HepG2 (cell line): ENCODE data around the gene CNNM2. TPM values are rescaled to one million over a fixed set of nuclear protein-coding genes. Genes with fewer than 3 reads are reported as not detected.

Experiments
- DR1 ChIP-seq: sonication (generic); formaldehyde crosslinking; IDR thresholded peaks from 2 replicates; pipeline ENCODE4 v1.8.0; 2021; ENCODE audit warnings: mild to moderate bottlenecking, missing genetic modification reagents, inconsistent platforms
- FOSL2 ChIP-seq: sonication (generic); formaldehyde crosslinking; IDR thresholded peaks from 2 replicates; pipeline ENCODE4 v1.4.0; 2020; ENCODE audit warnings: missing genetic modification reagents
- GLI4 ChIP-seq: sonication (generic); formaldehyde crosslinking; IDR thresholded peaks from 2 replicates; pipeline ENCODE4 v1.5.1; 2020; ENCODE audit warnings: missing genetic modification reagents, mild to moderate bottlenecking, moderate library complexity, borderline replicate concordance
- HDAC2 ChIP-seq: sonication (generic); formaldehyde crosslinking; IDR thresholded peaks from 2 replicates; pipeline ENCODE4 v1.4.0; 2020; ENCODE audit warnings: missing genetic modification reagents
- MAX ChIP-seq: IDR thresholded peaks from 2 replicates; pipeline ENCODE4 v1.6.1; 2012; ENCODE audit warnings: inconsistent platforms
- MTF1 ChIP-seq: sonication (generic); formaldehyde crosslinking; IDR thresholded peaks from 2 replicates; pipeline ENCODE4 v1.5.0; 2020; ENCODE audit warnings: missing genetic modification reagents
- MXD4 ChIP-seq: IDR thresholded peaks from 2 replicates; pipeline ENCODE4 v1.6.1; 2016; ENCODE audit warnings: mild to moderate bottlenecking, missing biosample characterization, missing genetic modification reagents
- NR2F1 ChIP-seq, 2 experiments: fragments of 450-650 bp in 1 of 2; formaldehyde crosslinking in 1 of 2; IDR thresholded peaks; 2 replicates each; pipeline versions ENCODE4 v1.5.0 to v1.6.1; 2016 to 2020; ENCODE audit warnings: mild to moderate bottlenecking in 1 of 2, missing compliant biosample characterization in 1 of 2, missing genetic modification reagents in 1 of 2, moderate library complexity in 1 of 2
- PCBP2 ChIP-seq: fragments of 200-400 bp; formaldehyde crosslinking; optimal IDR thresholded peaks from 2 replicates; pipeline ENCODE3; 2018; ENCODE audit warnings: low read length, low read depth; ENCODE audit not compliant: poor library complexity, severe bottlenecking
- RAD21 ChIP-seq: fragments of 450-650 bp; formaldehyde crosslinking; IDR thresholded peaks from 2 replicates; pipeline ENCODE4 v1.5.0; 2020; ENCODE audit warnings: mild to moderate bottlenecking
- ZBTB42 ChIP-seq: sonication (generic); formaldehyde crosslinking; IDR thresholded peaks from 2 replicates; pipeline ENCODE4 v1.5.0; 2020; ENCODE audit warnings: mild to moderate bottlenecking, missing genetic modification reagents
- ZBTB7B ChIP-seq: sonication (generic); formaldehyde crosslinking; IDR thresholded peaks from 2 replicates; pipeline ENCODE4 v1.4.0; 2020; ENCODE audit warnings: missing genetic modification reagents
- ZKSCAN8 ChIP-seq: IDR thresholded peaks from 2 replicates; pipeline ENCODE4 v1.6.1; 2016; ENCODE audit warnings: borderline replicate concordance, missing genetic modification reagents, missing compliant biosample characterization
- ZNF276 ChIP-seq: sonication (generic); formaldehyde crosslinking; IDR thresholded peaks from 2 replicates; pipeline ENCODE4 v1.4.0; 2020; ENCODE audit warnings: mild to moderate bottlenecking, low read depth, missing genetic modification reagents
- ZNF350 ChIP-seq: sonication (generic); formaldehyde crosslinking; IDR thresholded peaks from 2 replicates; pipeline ENCODE4 v1.4.0; 2020; ENCODE audit warnings: mild to moderate bottlenecking, low read depth, missing genetic modification reagents, borderline replicate concordance
- ZNF496 ChIP-seq: sonication (generic); formaldehyde crosslinking; IDR thresholded peaks from 2 replicates; pipeline ENCODE4 v1.8.1; 2023; ENCODE audit warnings: mild to moderate bottlenecking, moderate library complexity, missing genetic modification reagents; ENCODE audit not compliant: insufficient replicate concordance
- ZNF629 ChIP-seq: sonication (generic); formaldehyde crosslinking; conservative IDR thresholded peaks from 2 replicates; pipeline ENCODE4 v1.5.0; 2020; ENCODE audit warnings: missing genetic modification reagents
- polyA plus RNA-seq, 8 experiments: library from polyadenylated mRNA; depleted of rRNA in 3 of 8; stranded (reverse) in 7 of 8; unstranded in 1 of 8; fragments of >200 nt; fragmentation: Illumina TruSeq in 4 of 8; extraction: Trizol in 4 of 8; gene quantifications; 2 replicates each; pipeline versions ENCODE4 v1.2.1 to v1.2.3, GENCODE V29; 2011 to 2016; ENCODE audit warnings: low read depth in 4 of 8, missing spikeins in 1 of 8, mixed read lengths in 1 of 8; ENCODE audit not compliant: insufficient read depth in 1 of 8
- total RNA-seq, 5 experiments: library from RNA; depleted of rRNA; stranded (reverse); fragments of >200 nt; fragmentation: Illumina TruSeq; extraction: Trizol; gene quantifications; 2 replicates each; pipeline ENCODE4 v1.2.3, GENCODE V29; 2016; ENCODE audit warnings: low read depth in 1 of 5
- TF ChIP-seq, protein P1 (sequence below): sonication (generic); formaldehyde crosslinking; IDR thresholded peaks from 2 replicates; pipeline ENCODE4 v1.5.0; 2020; ENCODE audit warnings: mild to moderate bottlenecking, missing genetic modification reagents
- TF ChIP-seq, protein P2 (sequence below): sonication (generic); formaldehyde crosslinking; IDR thresholded peaks from 2 replicates; pipeline ENCODE4 v1.4.0; 2020; ENCODE audit warnings: missing genetic modification reagents
- TF ChIP-seq, protein P3 (sequence below): sonication (generic); formaldehyde crosslinking; IDR thresholded peaks from 2 replicates; pipeline ENCODE4 v1.5.0; 2020; ENCODE audit warnings: mild to moderate bottlenecking, missing genetic modification reagents

CNNM2 gene
- total and polyA plus RNA-seq, 2 of the 13 experiments (the other 11 are each of a cell fraction or from before 2014, with no cell fraction given): 7.1 to 9.0 TPM

DNA sequence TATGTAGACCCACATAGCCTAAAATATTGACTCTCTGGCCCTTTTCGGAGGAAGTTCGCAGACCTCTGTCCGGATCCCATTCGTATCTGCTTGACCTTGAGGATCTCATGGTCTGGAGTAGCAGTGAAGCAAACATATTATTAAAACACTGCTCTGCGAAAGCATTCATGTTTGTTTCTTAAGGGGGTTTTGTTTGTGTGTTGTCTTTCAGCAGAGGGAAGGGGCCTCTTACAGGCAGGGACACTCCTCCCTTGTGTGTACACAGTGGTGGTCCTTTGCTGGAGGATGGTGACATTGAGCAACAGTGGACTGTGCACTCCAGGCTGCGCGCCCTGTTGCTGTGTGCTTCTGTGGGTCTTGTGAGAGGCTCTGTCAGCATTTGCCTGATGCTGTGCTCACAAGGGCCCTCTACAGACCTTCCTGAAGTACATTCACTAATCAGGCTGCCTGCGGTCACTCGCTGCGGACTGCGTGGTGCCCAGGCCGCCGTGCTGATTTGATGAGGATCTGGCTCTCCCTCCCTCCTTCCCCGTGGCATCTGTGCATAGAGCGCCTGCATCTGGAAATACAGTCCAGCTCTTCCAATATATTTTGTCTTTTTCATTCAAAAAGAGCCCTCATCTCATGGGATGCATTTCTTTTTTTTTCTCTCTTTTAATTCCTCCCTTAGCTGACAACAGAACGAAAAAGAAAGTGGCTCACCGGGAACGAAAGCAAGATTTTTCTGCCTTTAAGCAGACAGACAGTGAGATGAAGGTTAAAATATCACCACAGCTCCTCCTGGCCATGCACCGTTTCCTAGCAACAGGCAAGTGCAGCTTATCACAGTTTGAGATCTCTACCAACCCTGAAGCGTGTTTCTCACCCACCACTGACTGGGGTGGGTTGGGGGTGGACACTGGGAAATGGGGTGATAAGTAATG is 135.8 kb downstream of the CNNM2 start (continued):
- TF ChIP-seq, protein P1, sequence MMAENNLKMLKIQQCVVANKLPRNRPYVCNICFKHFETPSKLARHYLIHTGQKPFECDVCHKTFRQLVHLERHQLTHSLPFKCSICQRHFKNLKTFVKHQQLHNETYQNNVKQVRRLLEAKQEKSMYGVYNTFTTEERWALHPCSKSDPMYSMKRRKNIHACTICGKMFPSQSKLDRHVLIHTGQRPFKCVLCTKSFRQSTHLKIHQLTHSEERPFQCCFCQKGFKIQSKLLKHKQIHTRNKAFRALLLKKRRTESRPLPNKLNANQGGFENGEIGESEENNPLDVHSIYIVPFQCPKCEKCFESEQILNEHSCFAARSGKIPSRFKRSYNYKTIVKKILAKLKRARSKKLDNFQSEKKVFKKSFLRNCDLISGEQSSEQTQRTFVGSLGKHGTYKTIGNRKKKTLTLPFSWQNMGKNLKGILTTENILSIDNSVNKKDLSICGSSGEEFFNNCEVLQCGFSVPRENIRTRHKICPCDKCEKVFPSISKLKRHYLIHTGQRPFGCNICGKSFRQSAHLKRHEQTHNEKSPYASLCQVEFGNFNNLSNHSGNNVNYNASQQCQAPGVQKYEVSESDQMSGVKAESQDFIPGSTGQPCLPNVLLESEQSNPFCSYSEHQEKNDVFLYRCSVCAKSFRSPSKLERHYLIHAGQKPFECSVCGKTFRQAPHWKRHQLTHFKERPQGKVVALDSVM (CRISPR knock-in tag): peak; percentile 57; the same call in 1 of the 2 replicates
- TF ChIP-seq MAX (peak; percentile 83), ZBTB7B (CRISPR knock-in tag) (peak; percentile 100), MXD4 (CRISPR knock-in tag) (peak; percentile 78), HDAC2 (CRISPR knock-in tag) (peak; percentile 99), RAD21 (peak; percentile 93), ZNF629 (CRISPR knock-in tag) (peak; percentile 68), ZNF350 (CRISPR knock-in tag) (peak; percentile 91), GLI4 (CRISPR knock-in tag) (peak; percentile 29; the same call in 1 of the 2 replicates), NR2F1 (CRISPR knock-in tag; IDR thresholded peaks at IDR 0.05) (0 out of 4 replicates have a peak, but pooled peaks of 1 of the 2 experiments have one; percentile 11), MTF1 (CRISPR knock-in tag) (no peak), ZNF496 (no peak), FOSL2 (CRISPR knock-in tag) (peak; percentile 82), ZNF276 (CRISPR knock-in tag) (peak; percentile 84; the same call in 1 of the 2 replicates), ZKSCAN8 (CRISPR knock-in tag) (peak; percentile 96), DR1 (CRISPR knock-in tag) (no peak), ZBTB42 (CRISPR knock-in tag) (no peak), PCBP2 (no peak)
- TF ChIP-seq, protein P2, sequence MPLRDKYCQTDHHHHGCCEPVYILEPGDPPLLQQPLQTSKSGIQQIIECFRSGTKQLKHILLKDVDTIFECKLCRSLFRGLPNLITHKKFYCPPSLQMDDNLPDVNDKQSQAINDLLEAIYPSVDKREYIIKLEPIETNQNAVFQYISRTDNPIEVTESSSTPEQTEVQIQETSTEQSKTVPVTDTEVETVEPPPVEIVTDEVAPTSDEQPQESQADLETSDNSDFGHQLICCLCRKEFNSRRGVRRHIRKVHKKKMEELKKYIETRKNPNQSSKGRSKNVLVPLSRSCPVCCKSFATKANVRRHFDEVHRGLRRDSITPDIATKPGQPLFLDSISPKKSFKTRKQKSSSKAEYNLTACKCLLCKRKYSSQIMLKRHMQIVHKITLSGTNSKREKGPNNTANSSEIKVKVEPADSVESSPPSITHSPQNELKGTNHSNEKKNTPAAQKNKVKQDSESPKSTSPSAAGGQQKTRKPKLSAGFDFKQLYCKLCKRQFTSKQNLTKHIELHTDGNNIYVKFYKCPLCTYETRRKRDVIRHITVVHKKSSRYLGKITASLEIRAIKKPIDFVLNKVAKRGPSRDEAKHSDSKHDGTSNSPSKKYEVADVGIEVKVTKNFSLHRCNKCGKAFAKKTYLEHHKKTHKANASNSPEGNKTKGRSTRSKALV (CRISPR knock-in tag): no peak; the same call in 1 of the 2 replicates
- TF ChIP-seq, protein P3, sequence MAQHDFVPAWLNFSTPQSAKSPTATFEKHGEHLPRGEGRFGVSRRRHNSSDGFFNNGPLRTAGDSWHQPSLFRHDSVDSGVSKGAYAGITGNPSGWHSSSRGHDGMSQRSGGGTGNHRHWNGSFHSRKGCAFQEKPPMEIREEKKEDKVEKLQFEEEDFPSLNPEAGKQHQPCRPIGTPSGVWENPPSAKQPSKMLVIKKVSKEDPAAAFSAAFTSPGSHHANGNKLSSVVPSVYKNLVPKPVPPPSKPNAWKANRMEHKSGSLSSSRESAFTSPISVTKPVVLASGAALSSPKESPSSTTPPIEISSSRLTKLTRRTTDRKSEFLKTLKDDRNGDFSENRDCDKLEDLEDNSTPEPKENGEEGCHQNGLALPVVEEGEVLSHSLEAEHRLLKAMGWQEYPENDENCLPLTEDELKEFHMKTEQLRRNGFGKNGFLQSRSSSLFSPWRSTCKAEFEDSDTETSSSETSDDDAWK: no peak
